ENCODE results near the gene ECSIT. TPM values are rescaled to one million over a fixed set of nuclear protein-coding genes. Genes with fewer than 3 reads are reported as not detected.

ECSIT gene
- polyA plus RNA-seq, 1 of the 3 experiments (the other 2 are of a cell fraction), result 43.8 TPM

DNA sequence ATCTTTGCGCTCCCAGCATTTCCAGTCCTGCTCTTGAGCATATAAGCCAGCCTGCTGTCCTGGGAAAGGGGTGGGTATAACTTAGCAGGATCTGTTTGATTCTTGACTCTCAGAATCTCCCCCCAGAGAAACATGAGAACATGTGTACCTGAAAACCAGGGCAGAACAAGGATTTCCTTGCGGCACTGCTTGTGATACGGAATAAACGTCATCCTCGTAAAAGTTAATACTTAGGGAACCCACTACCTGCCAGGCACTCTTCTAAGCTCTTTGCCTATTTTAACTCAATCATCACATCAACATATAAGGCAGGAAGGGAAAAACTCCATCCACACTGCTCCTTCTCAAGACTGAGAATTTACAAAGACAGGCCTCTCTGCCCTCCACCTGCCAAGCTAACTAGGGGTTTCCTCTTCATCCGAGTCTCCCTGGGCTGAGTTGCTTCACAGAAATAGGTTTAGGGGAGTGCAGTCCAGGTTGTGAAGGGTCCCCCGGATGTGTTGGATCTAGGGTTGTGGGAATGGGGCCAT, 24.4 kb downstream of the ECSIT start:
- Histone ChIP-seq H3K4me1 (ENCODE audit: control insufficient read depth in 1 of 2, insufficient read depth in 2 of 2, low read depth in 1 of 2, low read length in 1 of 2) (peaks cover 9 to 14% of the 10 kb centered on the region in 2 experiments; a peak in 2 of 4 replicates), H4K20me1 (ENCODE audit: insufficient read depth) (no peaks in the 10 kb centered on the region), H3K4me2 (peak overlapping the region; percentile 88), H3K9ac (peak overlapping the region; percentile 96), H3K79me2 (ENCODE audit: insufficient read depth) (peaks cover 22% of the 10 kb centered on the region; the same call in 1 of the 2 replicates), H3K9me2 (no peaks in the 10 kb centered on the region), H3K4me3 (ENCODE audit: low read depth in 2 of 2, low read length in 1 of 2) (peak overlapping the region; percentile 64 to 78), H3F3A (replicated peaks; ENCODE audit: insufficient read depth) (peaks cover 7% of the 10 kb centered on the region), H3K36me3 (replicated peaks in 1 of 2; ENCODE audit: control insufficient read depth in 1 of 2, insufficient read depth in 2 of 2, low read length in 1 of 2) (no peaks in the 10 kb centered on the region), H3K9me3 (no peaks in the 10 kb centered on the region), H3K27ac (ENCODE audit: low read depth in 2 of 2, low read length in 1 of 2) (peak overlapping the region; percentile 55 to 84; a peak in 3 of 4 replicates), H2AFZ (ENCODE audit: low read depth) (peak overlapping the region; percentile 86), H3K27me3 (ENCODE audit: insufficient read depth) (no peaks in the 10 kb centered on the region)
- TF ChIP-seq NRF1 (IDR thresholded peaks at IDR 0.05; ENCODE audit: low read depth, low read length) (no peak), EZH2phosphoT487 (IDR thresholded peaks at IDR 0.05; ENCODE audit: borderline replicate concordance, low read depth) (no peak), PBX3 (IDR thresholded peaks at IDR 0.05) (no peak), MXI1 (IDR thresholded peaks at IDR 0.05; ENCODE audit: low read depth, low read length) (no peak), YY1 (IDR thresholded peaks at IDR 0.05; ENCODE audit: low read depth) (no peak), SIN3A (IDR thresholded peaks at IDR 0.05; ENCODE audit: borderline replicate concordance, low read depth, low read length) (no peak), SMC3 (IDR thresholded peaks at IDR 0.05; ENCODE audit: low read depth, low read length) (no peak), RCOR1 (IDR thresholded peaks at IDR 0.05; ENCODE audit: low read length) (no peak), MAX (IDR thresholded peaks at IDR 0.05; ENCODE audit: low read depth) (no peak), RAD21 (IDR thresholded peaks at IDR 0.05; ENCODE audit: low read length) (no peak), EP300 (IDR thresholded peaks at IDR 0.05; ENCODE audit: borderline replicate concordance in 1 of 2, low read depth in 1 of 2, low read length in 1 of 2) (no peak), REST (IDR thresholded peaks at IDR 0.05; ENCODE audit: low read depth, low read length) (no peak), ELF1 (IDR thresholded peaks at IDR 0.05) (no peak)
- TF ChIP-seq, protein P1, sequence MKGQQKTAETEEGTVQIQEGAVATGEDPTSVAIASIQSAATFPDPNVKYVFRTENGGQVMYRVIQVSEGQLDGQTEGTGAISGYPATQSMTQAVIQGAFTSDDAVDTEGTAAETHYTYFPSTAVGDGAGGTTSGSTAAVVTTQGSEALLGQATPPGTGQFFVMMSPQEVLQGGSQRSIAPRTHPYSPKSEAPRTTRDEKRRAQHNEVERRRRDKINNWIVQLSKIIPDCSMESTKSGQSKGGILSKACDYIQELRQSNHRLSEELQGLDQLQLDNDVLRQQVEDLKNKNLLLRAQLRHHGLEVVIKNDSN (IDR thresholded peaks at IDR 0.05; ENCODE audit: borderline replicate concordance, low read depth), result no peak
- ChIA-PET CTCF (no interaction called here), POLR2A (interaction anchor here (1.2 kb wide), 2 partner anchors 25 to 55 kb away, joined by 3 read pairs; partner anchors contain the start of genes ECSIT and ELOF1)
- 69% methylated on average over 7 of the region's 7 CpGs for WGBS (ENCODE audit: low lambda C conversion rate)
- DNase-seq, result no peak

All from SK-N-SH (cell line).